Psoas muscle (tissue), 8 donors: ENCODE measurements around the gene ERFL. TPM values are rescaled to one million over a fixed set of nuclear protein-coding genes. Genes with fewer than 3 reads are reported as not detected.

Source experiments
- ATAC-seq, 4 donors: fragments of 200-7000 bp; cut with Tn5 transposase; one replicate each; pipeline ENCODE4 v1.9.1; 2020; ENCODE audit warnings: moderate library complexity in 3 of 4, mild to moderate bottlenecking in 2 of 4
- DNase-seq, 2 donors: peaks; one replicate each; pipeline ENCODE4 v3.0.0-alpha.2; 2020
- H3K27ac ChIP-seq: fragments of 200-600 bp; one replicate; pipeline ENCODE4 v1.8.0; 2022
- H3K27me3 ChIP-seq, 3 donors: fragments of 200-600 bp in 1 of 3; one replicate each; pipeline versions ENCODE4 v1.6.1 to v1.8.0; 2013 to 2022; ENCODE audit warnings: low read length in 2 of 3, mild to moderate bottlenecking in 2 of 3, moderate library complexity in 1 of 3; ENCODE audit not compliant: insufficient read depth in 3 of 3
- H3K36me3 ChIP-seq, 2 donors: fragments of 200-600 bp in 1 of 2; one replicate each; pipeline versions ENCODE4 v1.6.1 to v1.8.0; 2013 to 2022; ENCODE audit warnings: low read depth in 1 of 2, mild to moderate bottlenecking in 1 of 2, moderate library complexity in 1 of 2; ENCODE audit not compliant: insufficient read depth in 1 of 2
- H3K4me1 ChIP-seq: fragments of 200-600 bp; one replicate; pipeline ENCODE4 v1.8.0; 2022
- H3K4me3 ChIP-seq: fragments of 200-600 bp; one replicate; pipeline ENCODE4 v1.8.0; 2022; ENCODE audit warnings: mild to moderate bottlenecking
- H3K9me3 ChIP-seq: fragments of 200-600 bp; one replicate; pipeline ENCODE4 v1.8.0; 2022
- CTCF ChIP-seq: fragments of 200-600 bp; IDR thresholded peaks from one replicate; pipeline ENCODE4 v1.8.0; 2022; ENCODE audit warnings: antibody characterized with exemption
- WGBS, 3 donors: extraction: QIAGEN DNeasy Blood & Tissue Kit; methylation state at CpG; one replicate each; pipeline versions ENCODE4 v1.1.6 to v1.1.7; 2013; 5-methylcytosine and 5-hydroxymethylcytosine counted together
- intact Hi-C, 2 donors: fragments of 100-400 bp; cut with DNase I; formaldehyde crosslinking; loops; one replicate each; pipeline versions ENCODE4 v1.11.0 to v1.14.2; 2022
- polyA plus RNA-seq, 3 donors: library from polyadenylated mRNA; stranded (reverse); fragments of 200-250 nt; gene quantifications; one replicate each; pipeline ENCODE4 v1.2.3, GENCODE V29; 2013
- total RNA-seq, 4 donors: library from RNA; stranded (reverse); fragmentation: NEBNext Ultra II Directional in 2 of 4; extraction: Animal tissue kit (Norgen Biotek cat#: 25700) in 2 of 4; gene quantifications; one replicate each; pipeline versions ENCODE4 v1.2.1 to v1.2.4, GENCODE V29; 2021 to 2023
- donor health status: healthy with polysubstance abuse.
- donor health status: DM: no; HTN: no; CAD: no; lungs with moderate emphysema.
- donor health status: Bipolar disorder and iron deficiency.
- donor health status: healthy.
- donor health status: DM: yes; HTN: yes; CAD: no.
- donor health status: DM: no; HTN: no; CAD: no.
- donor health status: DM: no; HTN: no; CAD: no.
- donor health status: DM: yes; HTN: yes; CAD: no.

The ERFL gene
- total and polyA plus RNA-seq, 7 donors = 0.03 TPM; not detected in 6

DNA sequence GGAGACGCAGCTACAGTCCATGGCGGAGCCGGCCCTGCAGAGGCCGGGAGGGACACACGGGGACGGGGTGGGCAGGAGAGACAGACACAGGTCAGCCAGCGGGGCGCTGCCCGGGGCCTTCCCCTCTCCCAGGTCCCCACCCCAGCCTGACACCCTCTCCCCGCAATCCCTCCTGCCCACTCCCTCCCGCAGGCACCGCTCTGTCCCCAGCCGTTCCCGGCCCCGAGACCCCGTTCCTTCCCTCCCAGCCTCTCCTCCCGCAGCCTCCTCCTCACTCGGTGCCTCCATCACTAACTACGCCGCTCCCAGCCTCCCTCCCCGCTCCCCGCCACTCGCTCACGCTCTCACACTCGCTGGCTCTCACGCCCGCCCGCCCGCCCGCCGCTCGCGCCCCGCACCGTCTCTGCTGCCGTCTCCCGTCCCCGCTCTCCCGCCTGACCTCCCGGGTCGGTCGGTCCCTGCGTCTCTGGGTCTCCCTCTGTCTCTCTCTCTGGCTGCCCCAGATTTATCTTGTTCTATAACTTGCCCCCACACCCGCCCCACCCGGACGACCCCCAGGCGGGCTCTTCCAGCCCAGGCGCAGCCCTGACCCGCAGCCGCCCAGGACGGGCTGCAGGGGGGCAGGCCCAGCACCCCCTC is 15.2 kb downstream of the ERFL start:
- Histone ChIP-seq H3K4me3 (no peak overlapping the region), H3K27ac (no peak overlapping the region), H3K4me1 (no peaks in the 10 kb centered on the region), H3K27me3 (peaks cover 0 to 54% (median 32%) of the 10 kb centered on the region in 3 donors), H3K9me3 (no peaks in the 10 kb centered on the region), H3K36me3 (no peaks in the 10 kb centered on the region)
- no peak for ATAC-seq
- intact Hi-C loops = no loop called here
- no peak for TF ChIP-seq CTCF
- no peak for DNase-seq
- WGBS, 3 donors = 0 to 1% (median 1%) methylated on average over 26 to 51 of the region's 51 CpGs

DNA sequence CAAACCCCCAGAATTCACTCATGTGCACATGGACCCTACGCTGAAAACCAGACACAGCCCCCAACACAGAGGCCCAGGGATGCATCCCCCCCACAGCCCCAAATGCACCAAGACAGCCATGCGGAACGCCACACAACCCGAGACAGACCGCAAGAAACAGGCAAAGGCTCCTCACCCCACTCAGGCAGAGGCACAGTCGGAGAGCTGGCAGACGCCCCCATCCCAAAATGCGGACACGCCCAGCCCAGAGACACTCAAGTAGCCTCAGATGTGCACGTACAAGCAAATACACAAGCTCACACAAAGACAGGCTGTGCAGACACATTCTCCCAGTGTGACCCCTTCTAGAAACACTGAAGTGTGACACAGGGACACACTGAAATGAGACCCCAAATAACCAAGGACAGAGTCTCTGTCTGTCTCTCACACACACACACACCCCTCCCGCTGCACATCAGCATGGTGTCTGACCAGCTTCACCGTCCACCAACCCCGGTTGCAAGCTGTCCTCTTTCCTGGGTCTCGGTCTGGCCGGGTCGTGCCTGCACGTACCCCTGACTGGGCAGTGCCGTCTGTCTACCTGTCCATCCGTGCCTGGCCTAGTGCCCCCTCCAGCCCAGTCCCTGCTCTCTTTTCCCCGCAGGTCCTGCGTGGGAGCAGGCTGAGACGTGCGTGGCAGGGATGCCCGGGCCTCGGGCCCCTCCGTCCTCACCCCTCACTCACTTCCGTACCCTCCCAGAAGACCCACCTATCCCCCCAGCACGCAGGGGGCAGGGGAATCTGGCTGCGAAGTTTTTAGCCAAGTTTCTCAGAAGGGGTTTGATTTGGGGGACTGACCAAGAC is 16.1 kb downstream of the ERFL start:
- ATAC-seq = no peak
- no peak for TF ChIP-seq CTCF
- WGBS, 3 donors = 4 to 5% (median 5%) methylated on average over 29 of the region's 29 CpGs
- Histone ChIP-seq H3K4me3 (no peak overlapping the region), H3K4me1 (no peaks in the 10 kb centered on the region), H3K27me3 (peaks cover 0 to 46% (median 29%) of the 10 kb centered on the region in 3 donors), H3K9me3 (no peaks in the 10 kb centered on the region), H3K36me3 (peaks cover 0 to 3% of the 10 kb centered on the region in 2 donors), H3K27ac (no peak overlapping the region)
- intact Hi-C loops = no loop called here
- no peak for DNase-seq

- H3K4me1 ChIP-seq = no peaks in the 10 kb centered on the region
- ATAC-seq = no peak
- no peak for TF ChIP-seq CTCF
- no peak overlapping the region for H3K4me3 ChIP-seq
- peaks cover 0 to 11% of the 10 kb centered on the region in 2 donors for H3K36me3 ChIP-seq
- DNase-seq = no peak
- intact Hi-C loops = no loop called here
- H3K9me3 ChIP-seq = no peaks in the 10 kb centered on the region
- peaks cover 0 to 38% (median 24%) of the 10 kb centered on the region in 3 donors for H3K27me3 ChIP-seq
- H3K27ac ChIP-seq = no peak overlapping the region
- 51 to 59% (median 53%) methylated on average over 13 of the region's 13 CpGs for WGBS, 3 donors
Observed at GRCh38 chr19:41910992-41911888, 17.0 kb downstream of the ERFL start.

DNA sequence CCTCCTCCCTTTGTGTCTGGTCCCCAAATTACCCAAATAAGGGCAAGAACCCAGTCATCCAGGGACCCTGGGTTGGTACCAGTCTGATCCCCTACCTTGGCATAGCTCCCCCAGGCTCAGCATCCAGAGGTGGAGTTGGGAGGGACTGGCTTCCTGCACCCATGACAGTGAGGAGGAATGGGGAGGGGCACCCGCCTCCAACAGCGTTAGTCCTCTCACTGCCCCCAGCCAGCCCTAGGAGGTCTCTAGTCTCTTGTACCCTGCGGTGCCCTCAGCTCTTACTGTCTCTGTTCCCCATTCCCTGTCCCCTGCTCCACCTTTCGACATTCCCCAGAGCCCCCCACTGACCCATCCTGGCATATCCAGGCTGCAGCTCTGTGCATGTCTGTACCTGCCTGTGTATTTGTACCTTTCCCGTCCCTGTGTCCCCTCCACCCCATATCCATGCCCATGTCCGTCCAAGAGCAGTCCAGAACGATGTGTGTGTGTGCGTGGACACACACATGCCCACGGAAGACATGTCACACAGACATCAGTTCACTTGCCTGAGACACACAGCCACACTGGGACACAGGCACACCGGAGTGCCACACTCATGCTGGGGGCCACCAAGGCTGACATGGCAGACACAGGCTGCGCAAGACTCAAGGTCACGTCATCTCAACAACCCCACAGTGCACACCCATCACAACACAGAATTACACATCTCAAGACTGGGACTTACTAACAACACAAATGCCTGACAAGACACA is 17.8 kb downstream of the ERFL start:
- DNase-seq (no peak), ATAC-seq (no peak)
- H3K27me3 ChIP-seq = peaks cover 0 to 30% (median 21%) of the 10 kb centered on the region in 3 donors
- H3K4me1 ChIP-seq = no peaks in the 10 kb centered on the region
- no peaks in the 10 kb centered on the region for H3K9me3 ChIP-seq
- 50 to 55% (median 52%) methylated on average over 12 of the region's 12 CpGs for WGBS, 3 donors
- no peak overlapping the region for H3K4me3 ChIP-seq
- intact Hi-C loops = no loop called here
- no peak for TF ChIP-seq CTCF
- H3K27ac ChIP-seq = no peak overlapping the region
- H3K36me3 ChIP-seq = peaks cover 0 to 20% of the 10 kb centered on the region in 2 donors
